H9 (cell line): Measurements from ENCODE around the gene SPAM1. TPM values are rescaled to one million over a fixed set of nuclear protein-coding genes. Genes with fewer than 3 reads are reported as not detected.

Source experiments
- DNase-seq: peaks from one replicate; pipeline ENCODE4 v3.0.0-alpha.2; 2017
- H2AFZ ChIP-seq: one replicate; pipeline ENCODE4 v1.6.1; 2013; ENCODE audit warnings: mild to moderate bottlenecking, low read length, control low read depth, moderate library complexity
- H2AK5ac ChIP-seq: 2 replicates; pipeline ENCODE4 v1.6.1; 2013; ENCODE audit warnings: low read length, control low read depth, mixed read lengths; ENCODE audit not compliant: insufficient read length
- H2BK120ac ChIP-seq: one replicate; pipeline ENCODE4 v1.6.1; 2013; ENCODE audit warnings: low read depth, mild to moderate bottlenecking, low read length, control low read depth, inconsistent platforms; ENCODE audit not compliant: poor library complexity, severe bottlenecking
- H2BK12ac ChIP-seq: 2 replicates; pipeline ENCODE4 v1.6.1; 2013; ENCODE audit warnings: low read length, control low read depth, mixed read lengths, low read depth; ENCODE audit not compliant: insufficient read length
- H2BK15ac ChIP-seq: 2 replicates; pipeline ENCODE4 v1.6.1; 2013; ENCODE audit warnings: low read depth, low read length, control low read depth
- H2BK20ac ChIP-seq: one replicate; pipeline ENCODE4 v1.6.1; 2013; ENCODE audit warnings: low read depth, mild to moderate bottlenecking, low read length, control low read depth, inconsistent platforms; ENCODE audit not compliant: poor library complexity, severe bottlenecking
- H2BK5ac ChIP-seq: 2 replicates; pipeline ENCODE4 v1.6.1; 2013; ENCODE audit warnings: low read length, control low read depth, mixed read lengths; ENCODE audit not compliant: insufficient read length
- H3K14ac ChIP-seq: 2 replicates; pipeline ENCODE4 v1.6.1; 2013; ENCODE audit warnings: low read length, control low read depth; ENCODE audit not compliant: insufficient read depth
- H3K18ac ChIP-seq: 2 replicates; pipeline ENCODE4 v1.6.1; 2013; ENCODE audit warnings: low read depth, mild to moderate bottlenecking, mixed read lengths, low read length, control low read depth; ENCODE audit not compliant: insufficient read length
- H3K23ac ChIP-seq: 2 replicates; pipeline ENCODE4 v1.6.1; 2013; ENCODE audit warnings: low read length, control low read depth, mixed read lengths, low read depth; ENCODE audit not compliant: insufficient read length
- H3K23me2 ChIP-seq: 2 replicates; pipeline ENCODE4 v1.6.1; 2013; ENCODE audit warnings: low read depth, mild to moderate bottlenecking, mixed read lengths, low read length, control low read depth; ENCODE audit not compliant: insufficient read length, poor library complexity, severe bottlenecking
- H3K27ac ChIP-seq: 2 replicates; pipeline ENCODE4 v1.5.1; 2013; ENCODE audit warnings: low read length, control low read depth, mixed read lengths, low read depth; ENCODE audit not compliant: insufficient read length
- H3K27me3 ChIP-seq: 2 replicates; pipeline ENCODE4 v1.6.1; 2013; ENCODE audit warnings: low read length, control low read depth, inconsistent platforms; ENCODE audit not compliant: insufficient read depth
- H3K4ac ChIP-seq: 2 replicates; pipeline ENCODE4 v1.6.1; 2013; ENCODE audit warnings: low read depth, mild to moderate bottlenecking, control low read depth, inconsistent platforms, low read length, moderate library complexity
- H3K4me1 ChIP-seq: 2 replicates; pipeline ENCODE4 v1.6.1; 2013; ENCODE audit warnings: low read length, control low read depth, inconsistent platforms; ENCODE audit not compliant: insufficient read depth
- H3K4me2 ChIP-seq: 2 replicates; pipeline ENCODE4 v1.6.1; 2013; ENCODE audit warnings: low read length, control low read depth, mixed read lengths; ENCODE audit not compliant: insufficient read length, insufficient read depth
- H3K56ac ChIP-seq: 2 replicates; pipeline ENCODE4 v1.6.1; 2013; ENCODE audit warnings: low read depth, mild to moderate bottlenecking, mixed read lengths, low read length, control low read depth; ENCODE audit not compliant: insufficient read length
- H3K79me1 ChIP-seq: 2 replicates; pipeline ENCODE4 v1.6.1; 2013; ENCODE audit warnings: low read depth, mild to moderate bottlenecking, moderate library complexity, low read length, control low read depth, inconsistent platforms; ENCODE audit not compliant: insufficient read depth, poor library complexity, severe bottlenecking
- H3K79me2 ChIP-seq: 2 replicates; pipeline ENCODE4 v1.6.1; 2013; ENCODE audit warnings: low read length, control low read depth, inconsistent platforms; ENCODE audit not compliant: insufficient read depth
- H3K9ac ChIP-seq: 2 replicates; pipeline ENCODE4 v1.6.1; 2013; ENCODE audit warnings: low read length, control low read depth, mixed read lengths; ENCODE audit not compliant: insufficient read length; ENCODE audit errors: extremely low read depth
- H3K9me3 ChIP-seq: one replicate; pipeline ENCODE4 v1.6.1; 2013; ENCODE audit warnings: low read depth, low read length, inconsistent platforms; ENCODE audit not compliant: control insufficient read depth
- H3T11ph ChIP-seq: one replicate; pipeline ENCODE4 v1.6.1; 2013; ENCODE audit warnings: mild to moderate bottlenecking, low read length, control low read depth, inconsistent platforms
- H4K20me1 ChIP-seq: one replicate; pipeline ENCODE4 v1.6.1; 2013; ENCODE audit not compliant: control insufficient read depth, insufficient read length, insufficient read depth
- H4K5ac ChIP-seq: 2 replicates; pipeline ENCODE4 v1.6.1; 2013; ENCODE audit warnings: low read depth, mild to moderate bottlenecking, mixed read lengths, low read length, control low read depth; ENCODE audit not compliant: insufficient read length
- H4K8ac ChIP-seq: replicated peaks from 2 replicates; pipeline ENCODE4 v1.6.1; 2013; ENCODE audit warnings: low read length, control low read depth, mixed read lengths, low read depth; ENCODE audit not compliant: insufficient read length
- H4K91ac ChIP-seq: 2 replicates; pipeline ENCODE4 v1.6.1; 2013; ENCODE audit warnings: low read depth, mild to moderate bottlenecking, moderate library complexity, mixed read lengths, low read length, control low read depth; ENCODE audit not compliant: insufficient read length
- H3K27ac Mint-ChIP-seq, 3 experiments: 2 replicates in 2 of 3; 3 replicates in 1 of 3; pipeline ENCODE4 v1.8.0; 2020 to 2021; ENCODE audit warnings: mixed read lengths in 3 of 3, mild to moderate bottlenecking in 1 of 3, moderate library complexity in 1 of 3
- H3K27me3 Mint-ChIP-seq: 2 replicates; pipeline ENCODE4 v1.8.0; 2021; ENCODE audit warnings: low read depth, mild to moderate bottlenecking, moderate library complexity, mixed read lengths
- H3K36me3 Mint-ChIP-seq, 3 experiments: 2 replicates in 2 of 3; 3 replicates in 1 of 3; pipeline ENCODE4 v1.8.0; 2020 to 2021; ENCODE audit warnings: low read depth in 3 of 3, mixed read lengths in 3 of 3; ENCODE audit not compliant: insufficient read depth in 1 of 3
- H3K4me1 Mint-ChIP-seq, 2 experiments: 2 replicates each; pipeline ENCODE4 v1.8.0; 2020; ENCODE audit warnings: mixed read lengths in 2 of 2
- H3K4me3 Mint-ChIP-seq, 2 experiments: 2 replicates in 1 of 2; 3 replicates in 1 of 2; pipeline ENCODE4 v1.8.0; 2020 to 2021; ENCODE audit warnings: mild to moderate bottlenecking in 2 of 2, mixed read lengths in 2 of 2, moderate library complexity in 1 of 2
- H3K9me3 Mint-ChIP-seq, 2 experiments: 2 replicates in 1 of 2; 3 replicates in 1 of 2; pipeline ENCODE4 v1.8.0; 2020; ENCODE audit warnings: mild to moderate bottlenecking in 2 of 2, mixed read lengths in 2 of 2, moderate library complexity in 1 of 2
- WGBS: extraction: QIAGEN DNeasy Blood & Tissue Kit; methylation state at CpG from one replicate; pipeline ENCODE4 v1.1.7; 2013; ENCODE audit warnings: missing lambda C conversion rate, low lambda C conversion rate, mixed read lengths; ENCODE audit not compliant: insufficient read length; ENCODE audit errors: extremely low coverage; 5-methylcytosine and 5-hydroxymethylcytosine counted together
- total RNA-seq: library from RNA; stranded (reverse); gene quantifications from 2 replicates; pipeline ENCODE4 v1.2.1, GENCODE V29; 2021
- TF ChIP-seq, protein P1 (sequence below): fragments of 200-600 bp; sonication (generic); conservative IDR thresholded peaks from 3 replicates; pipeline ENCODE4 v1.8.0; 2021; ENCODE audit warnings: antibody characterized with exemption, mild to moderate bottlenecking

Gene SPAM1
- total RNA-seq, 1 experiment from 2014 or later = not detected

DNA sequence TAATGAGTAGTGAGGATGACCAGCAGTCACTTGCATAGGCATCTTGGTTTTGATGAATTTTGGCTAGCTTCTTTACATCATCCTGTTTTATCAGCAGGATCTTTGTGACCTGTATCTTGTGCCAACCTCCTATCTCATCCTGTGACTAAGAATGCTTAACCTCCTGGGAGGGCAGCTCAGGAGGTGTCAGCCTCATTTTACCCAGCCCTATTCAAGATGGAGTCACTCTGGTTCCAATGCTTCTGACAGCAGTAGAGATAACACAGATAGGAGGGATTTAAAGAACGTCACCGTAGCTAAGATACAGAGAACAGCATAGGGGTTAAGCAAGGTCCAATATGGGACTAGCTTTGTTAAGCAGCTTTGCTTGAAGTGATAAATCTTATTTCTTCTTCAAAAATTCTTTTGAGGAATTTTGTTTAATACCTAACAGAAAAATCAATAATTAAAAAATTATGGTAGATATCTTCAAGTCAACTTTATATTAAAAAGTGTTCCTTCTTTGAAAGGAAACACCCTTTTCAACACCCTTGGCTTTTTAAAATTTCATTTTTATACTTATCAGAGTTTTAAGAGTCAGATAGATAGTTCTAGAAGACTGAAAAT is 68.0 kb downstream of the SPAM1 start:
- no peak overlapping the region for H3K4me3 Mint-ChIP-seq
- Histone ChIP-seq H3K27ac (no peak overlapping the region), H2AFZ (no peak overlapping the region), H3K4me1 (peaks cover 7% of the 10 kb centered on the region), H2BK120ac (no peak overlapping the region), H3K27me3 (no peaks in the 10 kb centered on the region), H2BK12ac (no peak overlapping the region), H2BK15ac (no peak overlapping the region), H3T11ph (no peak overlapping the region), H3K9ac (no peak overlapping the region), H3K79me1 (no peaks in the 10 kb centered on the region), H2AK5ac (no peak overlapping the region), H4K91ac (no peak overlapping the region), H3K4ac (no peak overlapping the region), H4K8ac (no peak overlapping the region), H3K18ac (no peak overlapping the region), H3K23ac (no peak overlapping the region), H2BK5ac (no peak overlapping the region), H3K9me3 (no peaks in the 10 kb centered on the region), H4K20me1 (no peaks in the 10 kb centered on the region), H3K23me2 (no peaks in the 10 kb centered on the region), H3K56ac (no peak overlapping the region), H3K4me2 (no peak overlapping the region), H2BK20ac (no peak overlapping the region), H4K5ac (no peak overlapping the region), H3K79me2 (no peaks in the 10 kb centered on the region), H3K14ac (no peak overlapping the region)
- H3K27ac Mint-ChIP-seq = peak overlapping the region in 1 of 3 experiments; percentile 54; a peak in 1 of 7 replicates
- TF ChIP-seq, protein P1, sequence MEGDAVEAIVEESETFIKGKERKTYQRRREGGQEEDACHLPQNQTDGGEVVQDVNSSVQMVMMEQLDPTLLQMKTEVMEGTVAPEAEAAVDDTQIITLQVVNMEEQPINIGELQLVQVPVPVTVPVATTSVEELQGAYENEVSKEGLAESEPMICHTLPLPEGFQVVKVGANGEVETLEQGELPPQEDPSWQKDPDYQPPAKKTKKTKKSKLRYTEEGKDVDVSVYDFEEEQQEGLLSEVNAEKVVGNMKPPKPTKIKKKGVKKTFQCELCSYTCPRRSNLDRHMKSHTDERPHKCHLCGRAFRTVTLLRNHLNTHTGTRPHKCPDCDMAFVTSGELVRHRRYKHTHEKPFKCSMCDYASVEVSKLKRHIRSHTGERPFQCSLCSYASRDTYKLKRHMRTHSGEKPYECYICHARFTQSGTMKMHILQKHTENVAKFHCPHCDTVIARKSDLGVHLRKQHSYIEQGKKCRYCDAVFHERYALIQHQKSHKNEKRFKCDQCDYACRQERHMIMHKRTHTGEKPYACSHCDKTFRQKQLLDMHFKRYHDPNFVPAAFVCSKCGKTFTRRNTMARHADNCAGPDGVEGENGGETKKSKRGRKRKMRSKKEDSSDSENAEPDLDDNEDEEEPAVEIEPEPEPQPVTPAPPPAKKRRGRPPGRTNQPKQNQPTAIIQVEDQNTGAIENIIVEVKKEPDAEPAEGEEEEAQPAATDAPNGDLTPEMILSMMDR = no peak
- H3K27me3 Mint-ChIP-seq = peaks cover 6% of the 10 kb centered on the region
- peaks cover 20 to 31% of the 10 kb centered on the region in 2 experiments for H3K4me1 Mint-ChIP-seq
- no peak for DNase-seq
- no CpG with 5 or more reads among the region's 2 CpGs for WGBS
- H3K36me3 Mint-ChIP-seq = peaks cover 0 to 5% (median 0%) of the 10 kb centered on the region in 3 experiments; a peak in 3 of 7 replicates
- H3K9me3 Mint-ChIP-seq = peaks cover 0 to 5% of the 10 kb centered on the region in 2 experiments; a peak in 2 of 5 replicates
